Hematopoietic multipotent progenitor cell (in vitro differentiated cells): ENCODE data around the gene BNC2. TPM values are rescaled to one million over a fixed set of nuclear protein-coding genes. Genes with fewer than 3 reads are reported as not detected.

ENCODE experiments used
- DNase-seq, 3 donors: peaks; one replicate each; pipeline ENCODE4 v3.0.0-alpha.2; 2011 to 2015; ENCODE audit warnings: low read depth in 2 of 3, low spot score in 2 of 3
- total RNA-seq: library from RNA; depleted of rRNA; stranded (reverse); fragments of >200 nt; gene quantifications from one replicate; pipeline ENCODE4 v1.2.3, GENCODE V29; 2012

Gene BNC2
- total RNA-seq, 1 donor, result under 0.01 TPM

DNA sequence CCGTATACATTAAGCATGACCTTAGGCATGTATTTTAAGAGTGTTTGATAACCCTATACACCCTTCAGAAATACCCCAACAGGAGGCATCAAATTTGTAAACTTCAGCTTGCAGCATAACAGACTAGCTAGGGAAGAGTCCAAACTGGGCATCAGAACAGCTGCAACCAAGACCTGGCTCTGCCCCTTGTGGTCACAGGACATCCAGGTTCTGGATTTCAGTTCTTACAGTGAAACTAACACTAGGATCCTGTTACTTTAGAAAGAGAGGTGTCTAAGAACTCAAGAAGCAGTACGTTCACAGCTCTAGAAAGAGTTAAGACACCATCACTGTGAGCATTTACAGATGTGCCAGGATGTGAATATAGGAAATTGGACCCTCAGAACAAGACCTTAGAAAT lies 229.8 kb downstream of the BNC2 start:
- no peak for DNase-seq

DNA sequence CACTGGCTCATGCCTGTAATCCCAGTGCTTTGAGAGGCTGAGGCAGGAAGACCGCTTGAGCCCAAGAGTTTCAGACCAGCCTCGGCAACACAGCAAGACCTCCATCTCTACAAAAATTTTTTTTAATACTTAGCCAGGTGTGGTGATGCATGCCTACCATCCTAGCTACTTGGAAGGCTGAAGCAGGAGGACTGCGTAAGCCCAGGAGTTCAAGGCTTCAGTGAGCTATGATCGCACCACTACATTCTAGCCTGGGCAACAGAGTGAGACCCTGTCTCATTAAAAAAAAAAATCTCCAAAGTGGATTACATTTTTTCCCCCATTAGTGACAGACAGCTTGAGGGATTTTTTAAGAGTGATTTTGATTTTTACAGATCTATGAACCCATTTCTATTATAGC lies 230.8 kb downstream of the BNC2 start:
- DNase-seq, result no peak

DNA sequence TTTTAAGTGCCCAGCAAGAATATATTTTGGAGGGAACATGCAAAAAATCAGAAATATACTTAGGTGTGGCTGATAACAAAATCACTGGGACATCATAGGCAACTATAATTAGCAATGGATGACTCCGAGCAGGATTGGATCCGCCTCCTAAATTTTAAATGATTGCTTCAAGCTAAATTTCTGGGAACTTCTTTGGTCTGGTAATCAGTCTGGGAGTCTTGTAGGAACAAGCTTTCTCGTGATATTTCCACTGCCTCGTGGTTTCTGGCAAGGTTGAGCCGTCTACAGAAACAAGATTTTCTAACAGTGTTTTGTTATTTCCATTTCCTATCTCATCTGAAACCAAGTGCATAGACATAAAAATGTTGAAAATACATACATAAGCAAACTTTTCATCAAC lies 232.6 kb downstream of the BNC2 start:
- no peak for DNase-seq

DNA sequence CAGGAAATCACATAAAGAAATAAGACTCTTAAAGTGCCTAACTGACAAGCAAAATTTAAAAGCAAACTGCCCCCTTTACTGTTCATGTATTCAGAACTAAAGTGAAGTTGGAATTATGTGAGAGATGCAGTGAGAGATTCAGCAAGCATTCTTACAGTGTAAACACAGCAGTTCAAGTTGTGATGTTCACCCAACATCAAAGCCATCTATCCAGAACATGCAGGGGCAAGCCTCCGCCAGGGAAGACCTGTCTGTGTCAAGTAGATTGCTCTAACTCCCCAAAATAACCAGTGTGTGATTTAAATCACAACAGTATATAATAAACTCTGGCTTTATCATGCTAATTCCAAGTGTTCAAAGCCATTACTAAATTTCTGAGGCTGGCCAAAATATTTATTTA lies 233.3 kb downstream of the BNC2 start:
- no peak for DNase-seq

DNA sequence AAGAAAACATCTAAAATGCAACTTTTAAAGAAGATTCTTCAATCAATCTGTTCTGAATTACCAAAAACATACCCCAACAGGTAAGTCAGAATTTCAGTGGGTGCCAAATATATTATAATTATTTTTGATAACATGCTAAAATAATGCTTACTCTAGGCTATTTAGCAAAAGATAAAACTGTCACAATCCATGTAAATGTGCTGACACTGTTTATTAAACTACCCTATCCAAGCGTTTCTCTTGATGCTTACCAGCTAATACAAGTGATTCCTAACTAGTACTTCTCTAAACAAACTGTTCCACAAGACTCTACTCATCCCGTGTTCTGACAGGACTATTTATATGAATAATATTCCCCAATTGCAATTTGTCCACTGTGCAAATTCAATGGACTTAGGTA lies 236.7 kb downstream of the BNC2 start:
- no peak for DNase-seq

DNA sequence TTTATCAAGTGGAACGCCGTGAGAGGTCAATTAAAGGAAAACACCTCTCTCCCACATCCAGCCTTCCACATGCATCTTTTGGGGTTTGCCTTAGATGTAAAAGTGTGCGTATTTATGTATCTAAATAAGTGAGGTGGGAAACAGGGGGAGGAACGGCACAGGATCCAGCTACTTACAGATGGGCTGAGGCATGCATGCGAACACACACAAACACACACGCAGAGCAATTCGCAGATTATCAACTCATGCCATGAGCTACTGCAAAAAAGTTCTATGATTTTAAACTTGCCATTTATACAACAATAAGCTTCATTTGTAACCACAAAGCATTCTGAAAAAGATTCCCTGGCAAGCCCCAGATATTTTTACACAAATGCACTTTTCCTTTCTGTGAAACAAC lies 242.1 kb downstream of the BNC2 start:
- no peak for DNase-seq

DNA sequence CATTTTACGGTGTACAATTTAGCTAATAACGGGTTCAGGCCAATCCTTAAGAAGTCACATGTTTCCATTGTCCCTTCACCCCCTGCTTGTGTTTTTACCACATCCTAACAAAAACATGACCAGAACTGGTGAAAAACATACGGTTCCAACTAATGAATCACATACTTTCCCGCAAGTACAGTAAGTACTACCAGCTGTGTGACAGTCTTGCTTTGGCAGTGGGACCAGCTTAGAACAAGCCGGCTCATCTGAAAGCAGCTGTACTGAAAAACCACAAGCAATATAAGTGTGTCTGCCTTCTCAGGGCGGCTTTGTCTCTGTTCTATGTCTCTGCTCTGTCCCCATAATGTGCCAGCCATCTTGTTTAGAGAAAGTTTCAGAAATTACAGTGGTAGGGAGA lies 242.5 kb downstream of the BNC2 start:
- DNase-seq, result no peak

DNA sequence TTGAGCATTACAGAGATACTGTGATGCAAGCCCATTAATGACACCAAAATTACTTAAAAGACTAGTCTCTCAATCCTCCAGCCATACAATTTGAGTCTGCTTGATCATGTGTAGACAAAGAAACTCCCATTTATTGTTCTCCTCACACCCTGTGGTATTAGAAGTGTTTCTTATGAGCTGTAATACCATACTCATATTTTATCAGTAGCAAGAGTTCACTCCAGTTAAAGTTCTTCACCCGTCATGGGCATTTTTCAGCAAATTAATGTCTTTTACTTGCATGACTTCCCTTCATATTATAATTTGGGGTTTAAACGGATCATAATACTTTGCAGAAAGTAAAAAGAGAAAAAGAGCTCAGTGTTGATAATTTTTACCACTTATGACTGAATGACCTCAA lies 242.9 kb downstream of the BNC2 start:
- no peak for DNase-seq

DNA sequence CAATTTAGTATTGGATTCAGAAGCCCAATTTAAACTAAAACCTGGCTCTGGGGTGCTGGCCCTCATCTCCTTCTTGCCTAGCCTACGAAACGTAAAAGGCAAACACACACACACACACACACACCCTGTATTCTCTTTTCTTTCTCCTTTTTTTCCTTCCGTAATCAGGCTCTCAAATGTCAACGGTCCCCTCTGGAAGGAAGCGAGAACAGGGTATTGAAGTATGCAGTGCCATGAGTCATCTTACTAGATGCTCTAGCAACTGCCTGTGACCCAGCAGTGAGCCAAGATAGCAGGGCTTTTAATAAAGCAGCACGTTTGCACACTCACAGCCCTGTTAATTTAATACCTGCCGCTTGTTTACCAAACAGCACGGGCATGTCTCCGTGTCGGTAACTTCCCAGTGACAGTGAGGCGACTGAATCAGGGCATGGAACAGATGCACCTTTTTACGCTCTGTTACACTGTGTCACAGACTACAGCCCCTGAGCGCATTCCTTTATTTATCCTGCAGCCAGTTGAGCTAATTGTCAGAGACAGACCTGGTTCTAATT lies 243.8 kb downstream of the BNC2 start:
- DNase-seq, result no peak

DNA sequence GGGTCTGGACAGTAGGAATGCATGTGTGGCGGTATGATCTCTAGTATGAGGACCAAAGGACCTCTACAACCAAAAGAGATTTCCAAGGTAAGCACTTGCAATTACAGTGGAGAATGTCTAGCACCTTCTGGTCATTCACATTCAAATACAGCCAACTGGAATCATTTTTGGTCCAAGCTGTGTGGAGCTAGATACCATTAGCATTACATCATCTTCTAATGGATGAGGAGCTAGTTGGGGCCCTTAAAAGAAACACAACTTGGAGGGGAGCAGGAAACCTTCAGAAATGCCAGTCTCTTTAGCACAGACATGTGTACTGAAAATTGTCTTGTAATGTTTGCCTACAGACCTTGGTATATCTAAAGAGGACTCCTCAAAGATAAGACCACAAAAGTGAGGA lies 244.7 kb downstream of the BNC2 start:
- DNase-seq, result no peak

DNA sequence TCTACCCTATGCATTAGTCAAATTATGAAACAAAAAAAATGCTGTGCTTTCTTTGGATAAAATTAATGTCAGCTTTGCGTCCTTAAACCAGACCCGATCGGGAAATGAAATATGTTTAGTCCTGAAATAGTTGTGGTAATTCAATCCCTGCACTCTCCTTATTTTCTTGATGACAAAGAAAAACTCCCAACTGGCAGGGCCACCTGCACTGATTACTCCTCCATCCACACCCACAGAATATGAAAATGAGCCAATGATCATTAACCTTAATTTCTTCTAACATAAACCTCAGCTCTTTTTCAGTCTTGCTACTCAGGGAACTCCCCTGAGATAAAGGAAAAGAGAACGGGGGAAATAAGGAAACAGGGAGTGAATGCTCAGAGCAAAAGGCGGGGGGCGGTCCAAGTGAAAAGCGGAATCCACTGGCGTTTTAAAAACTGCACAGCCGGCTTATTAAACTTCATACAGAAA lies 245.3 kb downstream of the BNC2 start:
- DNase-seq, result no peak

DNA sequence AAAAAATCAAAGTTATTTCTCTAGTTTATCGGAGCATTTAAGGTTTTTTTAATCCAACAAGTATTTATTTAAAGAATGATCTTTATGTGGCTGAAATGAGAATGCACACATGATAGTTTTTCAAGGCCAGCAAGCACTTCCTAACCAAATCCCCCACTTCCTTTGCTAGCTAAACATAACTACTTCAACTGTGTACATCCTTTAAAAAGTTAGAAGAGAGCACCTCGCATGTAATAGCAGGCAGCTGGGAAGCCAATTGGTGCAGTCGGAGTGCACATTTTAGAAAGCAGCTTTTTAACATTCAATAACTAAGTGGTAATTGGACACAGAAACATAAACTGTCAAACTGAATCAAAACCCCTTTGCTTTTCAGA lies 245.7 kb downstream of the BNC2 start:
- DNase-seq, result no peak

DNA sequence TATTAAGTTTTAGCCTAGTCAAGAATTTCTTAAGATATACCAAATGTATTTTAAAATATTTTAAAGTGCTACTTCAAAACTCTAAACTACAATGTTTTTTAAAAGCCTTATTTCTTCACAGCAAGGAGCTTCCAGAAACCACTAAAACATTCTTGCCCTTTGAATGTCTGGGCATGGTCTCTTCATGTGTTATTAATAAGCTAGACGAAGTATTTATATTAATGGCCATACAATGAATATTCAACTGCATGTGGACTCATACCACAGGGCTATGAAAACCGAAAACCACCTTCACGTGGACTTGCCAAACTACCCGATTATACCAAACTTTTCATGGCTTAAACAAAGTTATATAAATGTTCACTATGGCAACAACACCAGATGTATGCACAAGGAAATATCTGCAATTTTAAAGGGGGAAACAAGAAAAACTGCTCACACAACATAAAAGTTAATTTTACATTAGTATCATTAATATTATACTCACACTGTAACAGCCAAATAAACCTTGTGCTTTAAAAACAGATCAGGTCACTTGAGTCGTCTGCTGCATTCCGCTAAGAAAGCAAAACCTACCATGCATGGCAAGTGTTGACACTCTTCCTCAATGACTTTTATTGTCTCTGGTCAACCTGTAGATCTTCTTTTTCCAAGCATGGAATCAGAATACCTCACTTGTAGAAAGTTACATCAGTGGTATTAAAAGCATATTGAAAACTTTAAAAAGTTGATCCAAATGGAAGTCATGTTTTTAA lies 246.3 kb downstream of the BNC2 start:
- DNase-seq, result no peak

DNA sequence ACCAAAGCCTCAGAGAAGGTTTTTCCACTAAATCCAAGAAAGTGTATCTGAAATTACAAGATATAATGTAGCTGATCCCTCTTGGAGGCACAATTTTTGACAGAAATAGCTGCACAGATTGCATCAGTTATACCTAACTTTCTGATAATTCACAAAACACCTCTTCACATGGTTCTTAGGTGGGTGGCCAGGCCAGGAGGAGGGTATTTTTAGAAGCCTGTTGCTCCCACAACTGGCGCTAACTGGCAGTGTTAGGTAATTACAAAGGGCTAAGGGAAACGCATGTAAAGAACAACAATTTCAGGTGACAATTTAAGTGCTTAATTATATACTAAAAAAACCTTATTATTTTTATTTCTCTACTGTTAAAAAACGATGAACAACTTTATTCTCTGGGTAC lies 247.9 kb downstream of the BNC2 start:
- no peak for DNase-seq

DNA sequence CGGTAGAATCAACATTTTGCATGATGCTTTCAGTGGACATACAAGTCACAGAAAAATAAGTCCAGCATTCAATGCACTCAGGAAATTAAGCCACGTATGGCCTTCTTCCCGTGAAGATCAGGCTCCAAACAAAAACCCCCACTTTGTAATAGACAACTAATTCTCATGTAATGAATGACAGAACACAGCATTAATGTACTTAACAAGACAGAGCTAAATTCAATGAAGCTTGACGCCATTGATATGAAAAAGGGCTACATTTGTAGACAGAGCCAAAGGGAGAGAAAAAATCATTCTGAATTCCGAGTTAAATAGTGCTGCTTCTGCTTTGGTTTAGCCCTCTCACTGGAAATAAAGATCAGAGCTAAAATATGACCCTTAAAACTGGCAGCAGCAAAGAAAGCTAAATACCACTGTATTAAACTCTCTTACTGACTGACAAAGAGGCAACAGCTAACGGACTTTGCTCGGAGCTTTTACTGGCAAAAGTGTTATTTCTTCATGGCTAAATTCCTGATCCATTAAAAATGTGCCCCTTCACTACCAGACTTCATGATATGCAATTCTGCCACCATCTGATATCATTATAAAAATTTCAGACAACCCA lies 250.5 kb downstream of the BNC2 start:
- no peak for DNase-seq

DNA sequence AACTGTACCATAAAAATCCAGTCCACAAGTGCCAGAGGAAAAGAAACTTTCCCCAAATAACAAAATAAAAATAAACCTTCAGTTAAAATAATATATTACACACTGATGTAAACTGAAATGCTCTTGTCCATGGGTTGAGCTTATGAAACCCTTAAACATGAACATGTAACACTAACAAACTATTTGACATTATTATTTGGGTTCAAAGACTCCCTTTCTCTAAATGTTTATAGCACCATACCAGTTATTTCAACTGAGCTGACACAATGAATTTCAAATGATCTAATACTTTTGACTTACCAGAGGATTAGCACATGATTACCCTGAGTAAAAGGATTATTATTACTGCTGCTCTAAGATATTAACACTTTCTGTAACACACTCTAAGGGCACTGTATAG lies 251.1 kb downstream of the BNC2 start:
- no peak for DNase-seq

DNA sequence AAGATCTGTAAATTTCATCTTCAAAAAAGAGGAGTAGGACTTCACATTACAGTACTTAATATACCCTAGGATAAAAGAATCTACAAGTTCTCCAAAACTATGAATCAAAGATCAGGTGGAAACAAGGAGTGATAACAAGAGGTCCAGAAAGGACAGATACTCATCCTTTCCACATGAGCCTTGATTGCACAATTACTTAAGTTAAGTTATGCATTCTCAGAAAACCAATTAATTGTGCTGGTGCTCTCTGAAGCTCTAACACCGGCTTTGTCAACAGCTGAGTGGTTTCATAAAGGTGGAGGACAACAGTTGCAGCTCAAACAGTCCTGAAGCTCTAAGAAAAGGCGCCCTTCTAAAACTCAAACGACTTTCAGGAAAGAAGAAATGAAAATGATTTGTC lies 251.9 kb downstream of the BNC2 start:
- DNase-seq, result no peak

DNA sequence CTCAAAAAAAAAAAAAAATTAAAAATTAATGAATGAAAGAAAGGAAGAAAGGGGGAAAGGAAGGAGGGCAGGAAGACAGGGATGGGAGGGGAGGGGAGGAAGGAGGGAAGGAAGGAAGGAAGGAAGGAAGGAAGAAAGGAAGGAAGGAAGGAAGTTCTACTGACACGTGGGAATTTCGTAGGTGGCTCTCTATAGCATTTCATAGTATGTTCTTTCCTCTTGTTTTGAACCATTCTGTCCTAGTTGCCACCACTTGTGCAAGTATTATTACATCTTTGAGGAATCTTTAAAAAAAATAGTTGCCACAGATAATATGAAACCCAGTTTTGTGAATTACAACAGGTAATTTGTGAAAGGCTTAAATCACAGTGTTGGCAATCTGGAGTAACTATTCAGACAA lies 253.8 kb downstream of the BNC2 start:
- no peak for DNase-seq

DNA sequence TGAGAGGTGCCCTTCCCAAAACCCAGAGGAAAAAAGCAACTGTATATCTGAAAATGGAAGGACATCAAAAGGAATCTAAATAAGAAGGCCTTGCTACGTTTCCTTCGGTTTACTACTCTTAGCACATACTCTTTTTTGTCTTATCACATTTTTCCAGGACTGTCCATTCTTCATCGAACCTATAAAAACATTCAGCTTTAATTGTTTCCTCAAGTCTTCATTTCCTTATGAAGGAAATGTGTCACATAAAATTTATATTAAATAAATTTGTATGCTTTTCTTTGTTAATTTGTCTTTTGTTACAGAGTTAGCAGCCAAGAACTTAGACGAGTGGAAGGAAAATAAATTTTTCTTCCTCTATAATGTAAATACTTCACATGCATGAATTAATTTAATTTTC lies 255.0 kb downstream of the BNC2 start:
- no peak for DNase-seq

DNA sequence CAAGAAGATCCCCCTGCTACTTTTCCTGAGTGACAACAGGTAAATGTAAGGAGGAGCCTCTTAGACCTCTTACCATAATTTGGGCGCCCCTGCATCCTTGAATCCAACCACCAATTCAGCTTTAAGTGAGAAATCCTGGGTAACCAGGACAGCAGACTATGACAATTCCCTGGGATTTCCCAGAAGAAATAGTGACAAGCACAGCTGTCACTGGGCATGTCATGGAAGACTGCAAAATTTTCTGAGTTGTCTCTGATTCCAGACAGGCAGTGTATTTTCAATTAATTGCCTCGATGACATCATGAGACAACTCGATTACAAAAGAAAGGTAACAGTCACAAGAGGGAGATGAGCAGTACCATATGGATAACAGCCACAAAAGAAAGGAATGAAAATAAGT lies 256.9 kb downstream of the BNC2 start:
- no peak for DNase-seq

DNA sequence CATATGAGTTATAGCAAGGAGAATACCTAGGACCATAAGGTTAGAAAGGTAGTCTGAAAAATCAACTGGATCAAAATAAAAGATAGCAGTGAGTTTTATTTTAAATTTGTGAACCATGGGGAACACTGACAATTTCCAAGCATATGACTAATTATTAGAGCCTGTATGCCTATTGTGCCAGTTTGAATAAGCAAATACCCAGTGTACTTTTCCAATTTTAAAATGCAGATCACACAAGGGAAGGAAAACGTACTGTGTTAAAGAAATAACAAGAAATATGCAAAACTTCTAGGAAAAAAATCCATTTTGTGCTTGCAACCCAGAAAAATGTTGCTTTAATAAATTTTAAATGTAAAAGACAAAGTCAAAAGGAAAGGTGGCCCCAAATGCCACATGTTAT lies 257.4 kb downstream of the BNC2 start:
- DNase-seq, result no peak

DNA sequence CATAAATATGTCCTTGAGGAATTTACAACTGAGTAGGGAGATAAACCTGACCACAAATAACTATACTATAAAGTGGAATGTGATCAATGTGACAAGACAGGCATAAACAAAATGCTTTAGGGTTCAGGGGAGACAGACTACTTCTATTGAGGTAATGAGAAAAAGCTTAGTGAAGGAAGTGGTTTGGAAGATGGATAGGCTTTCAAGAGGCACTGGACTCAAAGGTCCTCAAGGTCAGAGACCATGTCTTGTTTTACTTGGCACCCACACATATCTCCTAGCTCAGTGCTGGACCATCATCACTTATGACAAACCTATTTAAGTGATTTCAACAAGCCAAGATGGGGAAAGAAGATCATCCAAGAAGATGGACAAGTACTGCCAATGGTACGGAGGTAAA lies 257.8 kb downstream of the BNC2 start:
- DNase-seq, result no peak
